HG03457 (cell line): ENCODE data around the gene FOXQ1.
"Not testable (repeated sequence)": the region's sequence is repeated elsewhere in the genome, so short reads cannot be mapped to it uniquely, and the experiment has no call there.

Source experiments
- ATAC-seq: cut with Tn5 transposase; IDR thresholded peaks from one replicate; pipeline ENCODE4 v1.9.1; 2021; ENCODE audit warnings: moderate number of reproducible peaks; ENCODE audit not compliant: unreplicated experiment

The FOXQ1 gene

GRCh38 chr6:1361717-1362116 lies 49.8 kb downstream of the FOXQ1 start:
- not testable (repeated sequence) for ATAC-seq

DNA sequence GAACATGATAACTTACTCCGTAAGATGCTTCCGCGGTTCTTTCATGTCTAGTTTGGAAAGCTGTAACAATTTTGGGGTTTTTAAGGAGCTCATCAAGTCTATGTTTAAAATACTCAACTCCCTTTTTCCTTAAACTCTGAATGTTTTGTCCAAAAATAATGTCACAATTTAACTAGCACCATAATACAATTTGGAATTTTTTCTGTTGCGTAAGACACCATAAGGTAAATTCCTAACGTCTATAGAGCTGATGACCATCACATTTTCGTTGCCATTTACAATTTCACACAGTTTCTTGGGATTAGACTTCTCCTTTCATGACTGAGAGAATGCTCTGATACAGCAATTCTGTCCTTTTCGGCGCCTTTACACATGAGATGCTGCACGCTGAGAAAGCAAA lies 50.7 kb downstream of the FOXQ1 start:
- ATAC-seq: no peak

GRCh38 chr6:1363298-1363697 lies 51.4 kb downstream of the FOXQ1 start:
- no peak for ATAC-seq

DNA sequence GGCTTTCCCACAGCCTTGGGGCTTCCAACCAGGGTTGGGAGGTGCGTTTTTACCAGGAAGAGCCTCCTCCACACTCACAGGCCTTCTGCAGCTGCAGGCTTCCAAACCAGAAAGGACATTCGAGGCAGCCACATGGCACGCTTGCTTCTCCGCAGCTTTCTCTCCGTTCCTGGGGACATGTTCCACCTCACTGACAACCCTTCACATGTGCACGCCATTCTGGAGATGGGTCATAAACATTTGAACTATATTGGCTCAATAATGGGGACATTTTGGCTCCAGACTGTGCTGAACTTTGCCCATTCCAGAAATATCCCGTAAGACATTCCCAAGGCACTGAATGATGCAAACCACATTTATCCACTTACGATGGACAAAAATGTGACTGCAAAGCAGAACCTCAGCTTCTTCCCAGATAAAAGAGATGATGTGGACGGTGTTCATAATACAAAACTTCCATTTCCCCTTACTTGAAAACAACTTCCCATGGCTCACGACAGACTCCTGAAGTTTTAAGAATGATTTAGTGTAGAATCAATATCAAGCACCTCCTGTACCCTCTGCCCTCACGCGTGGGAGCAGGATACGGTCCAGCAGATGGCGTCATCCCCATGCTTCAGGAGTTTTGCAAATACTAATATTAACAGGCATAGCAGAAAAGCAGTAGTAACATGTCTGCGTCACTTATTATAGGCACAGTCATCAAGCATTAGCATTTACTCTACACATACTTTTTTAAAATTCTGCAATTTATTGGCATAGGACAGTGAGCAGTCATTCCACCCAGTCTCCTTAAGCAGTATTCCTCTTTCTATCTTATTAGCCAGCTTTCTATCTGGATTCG lies 52.1 kb downstream of the FOXQ1 start:
- ATAC-seq: no peak
